ENCODE measurements around the gene EVI2B. TPM values are rescaled to one million over a fixed set of nuclear protein-coding genes. Genes with fewer than 3 reads are reported as not detected.
"Not testable (repeated sequence)": the region's sequence is repeated elsewhere in the genome, so short reads cannot be mapped to it uniquely, and the experiment has no call there.

The EVI2B gene
- total RNA-seq, 1 experiment from 2014 or later = 0.11 TPM

- no peaks in the 10 kb centered on the region for H3K79me2 ChIP-seq (ENCODE audit: low read length)
- DNase-seq (no peak), ATAC-seq (no peak)
- H4K20me1 ChIP-seq (ENCODE audit: low read length) = no peaks in the 10 kb centered on the region
- no peaks in the 10 kb centered on the region for H3F3A ChIP-seq (ENCODE audit: low read length, unreplicated experiment)
- no peak overlapping the region for H3K27ac ChIP-seq (ENCODE audit: low read length)
- ChIA-PET CTCF (no interaction called here), POLR2A (ENCODE audit: unreplicated experiment) (no interaction called here)
- H3K36me3 ChIP-seq (ENCODE audit: low read depth, low read length) = no peaks in the 10 kb centered on the region
- BruUV-seq (replicated peaks) = no TSS peak
- no peak overlapping the region for H3K4me2 ChIP-seq (ENCODE audit: low read length)
- no peaks in the 10 kb centered on the region for H3K9me3 ChIP-seq (ENCODE audit: low read length)
- no peaks in the 10 kb centered on the region for H3K9me2 ChIP-seq (replicated peaks; ENCODE audit: low read length)
- no peak for TF ChIP-seq EZH2phosphoT487 (IDR thresholded peaks at IDR 0.05; ENCODE audit: borderline replicate concordance, low read length)
- TF ChIP-seq CTCF (conservative IDR thresholded peaks at IDR 0.05; ENCODE audit: low read depth, low read length) = no peak
- no peak for TF ChIP-seq EZH2 (IDR thresholded peaks at IDR 0.05; ENCODE audit: low read length, unreplicated experiment)
- no peak overlapping the region for H3K4me3 ChIP-seq (ENCODE audit: low read length)
- peaks cover 26% of the 10 kb centered on the region for H3K4me1 ChIP-seq (ENCODE audit: insufficient read depth, low read length)
- H2AFZ ChIP-seq (ENCODE audit: low read length) = no peak overlapping the region
- H3K9ac ChIP-seq (ENCODE audit: low read length) = no peak overlapping the region
- H3K27me3 ChIP-seq (ENCODE audit: low read length) = no peaks in the 10 kb centered on the region
- intact Hi-C loops (cut with micrococcal nuclease) = loop anchor here (10.0 kb wide), 1 partner anchor 46 kb away; no protein-coding TSS in a partner anchor
Observed at GRCh38 chr17:31318851-31319661, 5.2 kb upstream of the EVI2B start.

- no peak for ATAC-seq
- Histone ChIP-seq H3F3A (ENCODE audit: low read length, unreplicated experiment) (no peaks in the 10 kb centered on the region), H3K4me2 (ENCODE audit: low read length) (no peak overlapping the region), H3K9ac (ENCODE audit: low read length) (no peak overlapping the region), H4K20me1 (ENCODE audit: low read length) (no peaks in the 10 kb centered on the region), H3K9me2 (replicated peaks; ENCODE audit: low read length) (no peaks in the 10 kb centered on the region), H3K4me3 (ENCODE audit: low read length) (no peak overlapping the region), H3K79me2 (ENCODE audit: low read length) (no peaks in the 10 kb centered on the region), H3K36me3 (ENCODE audit: low read depth, low read length) (no peaks in the 10 kb centered on the region), H3K4me1 (ENCODE audit: insufficient read depth, low read length) (peaks cover 31% of the 10 kb centered on the region), H3K27ac (ENCODE audit: low read length) (no peak overlapping the region), H3K9me3 (ENCODE audit: low read length) (no peaks in the 10 kb centered on the region), H3K27me3 (ENCODE audit: low read length) (no peaks in the 10 kb centered on the region), H2AFZ (ENCODE audit: low read length) (no peak overlapping the region)
- CTCF ChIA-PET = no interaction called here
- TF ChIP-seq EZH2phosphoT487 (IDR thresholded peaks at IDR 0.05; ENCODE audit: borderline replicate concordance, low read length) (no peak), CTCF (conservative IDR thresholded peaks at IDR 0.05; ENCODE audit: low read depth, low read length) (no peak), EZH2 (IDR thresholded peaks at IDR 0.05; ENCODE audit: low read length, unreplicated experiment) (no peak)
- DNase-seq = no peak
- intact Hi-C loops (cut with micrococcal nuclease) = loop anchor here (10.0 kb wide), 1 partner anchor 46 kb away; no protein-coding TSS in a partner anchor
- BruUV-seq (replicated peaks) = no TSS peak
- POLR2A ChIA-PET (ENCODE audit: unreplicated experiment) = no interaction called here
Observed at GRCh38 chr17:31318298-31318801, 4.5 kb upstream of the EVI2B start.

GRCh38 chr17:31314782-31315100 lies 887 bp upstream of the EVI2B start:
- Histone ChIP-seq H3K79me2 (ENCODE audit: low read length) (no peaks in the 10 kb centered on the region), H4K20me1 (ENCODE audit: low read length) (no peaks in the 10 kb centered on the region), H3K36me3 (ENCODE audit: low read depth, low read length) (no peaks in the 10 kb centered on the region), H3K4me2 (ENCODE audit: low read length) (no peak overlapping the region), H3K4me3 (ENCODE audit: low read length) (no peak overlapping the region), H3K9me3 (ENCODE audit: low read length) (no peaks in the 10 kb centered on the region), H3K27ac (ENCODE audit: low read length) (peak overlapping the region; percentile 72), H3K9me2 (replicated peaks; ENCODE audit: low read length) (no peaks in the 10 kb centered on the region), H3K9ac (ENCODE audit: low read length) (no peak overlapping the region), H3F3A (ENCODE audit: low read length, unreplicated experiment) (no peaks in the 10 kb centered on the region), H3K27me3 (ENCODE audit: low read length) (no peaks in the 10 kb centered on the region), H3K4me1 (ENCODE audit: insufficient read depth, low read length) (peaks cover 17% of the 10 kb centered on the region), H2AFZ (ENCODE audit: low read length) (no peak overlapping the region)
- no peak for DNase-seq
- CTCF ChIA-PET = no interaction called here
- intact Hi-C loops (cut with micrococcal nuclease) = loop anchor here (10.0 kb wide), 1 partner anchor 50 kb away; no protein-coding TSS in a partner anchor
- ATAC-seq = no peak
- TF ChIP-seq EZH2 (IDR thresholded peaks at IDR 0.05; ENCODE audit: low read length, unreplicated experiment) (no peak), CTCF (conservative IDR thresholded peaks at IDR 0.05; ENCODE audit: low read depth, low read length) (no peak), EZH2phosphoT487 (IDR thresholded peaks at IDR 0.05; ENCODE audit: borderline replicate concordance, low read length) (no peak)
- no TSS peak for BruUV-seq (replicated peaks)
- POLR2A ChIA-PET (ENCODE audit: unreplicated experiment) = no interaction called here

- H3K4me2 ChIP-seq (ENCODE audit: low read length); BruUV-seq (replicated peaks); H3K36me3 ChIP-seq (ENCODE audit: low read depth, low read length); H3K9me2 ChIP-seq (replicated peaks; ENCODE audit: low read length); H3K79me2 ChIP-seq (ENCODE audit: low read length); H3K27ac ChIP-seq (ENCODE audit: low read length); H2AFZ ChIP-seq (ENCODE audit: low read length); ATAC-seq; POLR2A ChIA-PET (ENCODE audit: unreplicated experiment); H3K9ac ChIP-seq (ENCODE audit: low read length); H3K9me3 ChIP-seq (ENCODE audit: low read length); H3K27me3 ChIP-seq (ENCODE audit: low read length); H4K20me1 ChIP-seq (ENCODE audit: low read length); DNase-seq; CTCF ChIA-PET; H3K4me3 ChIP-seq (ENCODE audit: low read length); H3F3A ChIP-seq (ENCODE audit: low read length, unreplicated experiment): not testable (repeated sequence)
- intact Hi-C loops (cut with micrococcal nuclease) = loop anchor here (10.0 kb wide), 1 partner anchor 53 kb away; no protein-coding TSS in a partner anchor
- H3K4me1 ChIP-seq (ENCODE audit: insufficient read depth, low read length) = peaks cover 17% of the 10 kb centered on the region
Observed at GRCh38 chr17:31312223-31312622, 1.6 kb downstream of the EVI2B start.

Data from PC-3 (cell line).